GM21526 (cell line): ENCODE data around the gene DOCK3.
"Not testable (repeated sequence)": the region's sequence is repeated elsewhere in the genome, so short reads cannot be mapped to it uniquely, and the experiment has no call there.

Source experiments
- ATAC-seq: cut with Tn5 transposase; IDR thresholded peaks from one replicate; pipeline ENCODE4 v1.9.1; 2021; ENCODE audit warnings: moderate library complexity; ENCODE audit not compliant: unreplicated experiment, low FRiP score

DOCK3 gene

DNA sequence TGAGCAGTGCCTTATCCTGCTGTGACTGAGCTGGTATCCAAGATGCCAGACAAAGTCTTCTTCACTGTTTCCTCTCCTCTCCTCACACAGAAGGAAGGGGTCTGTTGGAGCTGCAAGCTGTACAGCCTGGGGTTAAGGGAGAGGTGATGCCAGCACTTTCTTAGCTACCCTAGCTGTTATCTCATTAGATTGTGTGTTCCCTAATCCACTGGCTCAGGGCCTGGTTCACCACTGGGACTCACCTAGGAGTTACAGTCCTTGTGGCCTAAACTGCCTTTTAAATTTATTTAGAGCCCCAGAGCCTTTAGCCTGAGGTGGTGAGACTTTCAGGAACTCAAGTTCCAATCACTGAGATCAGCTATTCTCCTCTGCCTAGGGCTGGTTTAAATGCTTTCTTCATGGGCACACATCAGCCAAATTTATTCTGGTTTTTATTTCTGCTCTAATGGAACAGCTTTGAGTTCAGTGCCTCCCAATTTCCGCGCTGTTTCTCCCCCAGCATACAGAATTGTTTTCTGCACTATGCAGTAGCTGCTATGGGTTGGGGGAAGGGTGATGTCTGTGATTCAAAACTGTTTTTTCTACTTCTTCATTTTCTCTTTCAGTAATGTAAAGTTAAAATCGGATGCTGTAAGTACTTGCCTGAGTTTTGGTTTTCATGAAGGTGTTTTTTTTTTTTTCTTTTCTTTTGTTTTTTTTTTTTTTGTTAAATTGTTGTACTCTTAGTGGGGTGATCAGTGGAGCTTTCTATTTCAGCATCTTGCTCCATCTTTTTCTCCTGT, 198.8 kb downstream of the DOCK3 start:
- ATAC-seq: peak; percentile 89

GRCh38 chr3:50874876-50875275, 200.1 kb downstream of the DOCK3 start:
- ATAC-seq: not testable (repeated sequence)

GRCh38 chr3:50876947-50877346, 202.2 kb downstream of the DOCK3 start:
- ATAC-seq: no peak

- ATAC-seq: not testable (repeated sequence)
These were observed 208.0 kb downstream of the DOCK3 start for GRCh38 chr3:50882733-50883132.

- no peak for ATAC-seq
These were observed 209.0 kb downstream of the DOCK3 start for GRCh38 chr3:50883755-50884154.

- no peak for ATAC-seq
These were observed 210.5 kb downstream of the DOCK3 start for GRCh38 chr3:50885070-50885850.

- no peak for ATAC-seq
These were observed 216.1 kb downstream of the DOCK3 start for GRCh38 chr3:50890688-50891344.

DNA sequence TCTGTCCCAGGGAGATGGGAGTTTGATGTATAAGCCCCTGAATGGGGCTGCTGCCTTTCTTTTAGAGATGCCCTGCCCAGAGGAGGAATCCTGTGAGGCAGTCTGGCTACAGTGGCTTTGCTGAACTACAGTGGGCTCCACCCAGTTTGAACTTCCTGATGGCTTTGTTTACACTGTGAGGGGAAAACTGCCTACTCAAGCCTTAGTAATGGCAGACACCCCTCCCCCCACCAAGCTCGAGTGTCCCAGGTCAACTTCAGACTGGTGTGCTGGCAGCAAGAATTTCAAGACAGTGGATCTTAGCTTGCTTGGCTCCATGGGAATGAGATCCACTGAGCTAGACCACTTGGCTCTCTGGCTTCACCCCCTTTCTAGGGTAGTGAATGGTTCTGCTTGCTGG, 226.4 kb downstream of the DOCK3 start:
- ATAC-seq: not testable (repeated sequence)

GRCh38 chr3:50912746-50913145, 238.0 kb downstream of the DOCK3 start:
- ATAC-seq: no peak

DNA sequence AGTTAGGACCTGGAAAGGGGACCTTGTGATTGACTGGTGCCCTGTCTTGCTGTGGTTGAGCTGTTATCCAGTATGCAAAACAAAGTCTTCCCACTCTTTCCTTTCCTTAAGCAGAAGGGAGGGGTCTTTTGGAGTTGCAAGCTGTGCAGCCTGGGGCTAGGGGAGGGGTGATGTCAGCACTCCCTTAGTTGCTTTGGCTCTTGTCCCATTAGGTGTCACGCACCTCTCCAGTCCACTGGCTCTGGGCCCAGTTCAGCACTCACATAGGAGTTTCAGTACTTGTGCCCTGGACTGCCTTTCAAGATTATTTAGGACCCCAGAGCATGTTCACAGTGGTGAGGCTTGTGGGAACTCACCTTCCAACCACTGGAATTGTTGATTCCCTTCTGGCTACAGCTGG, 238.5 kb downstream of the DOCK3 start:
- ATAC-seq: no peak

- ATAC-seq: not testable (repeated sequence)
These were observed 247.3 kb downstream of the DOCK3 start for GRCh38 chr3:50922071-50922470.

DNA sequence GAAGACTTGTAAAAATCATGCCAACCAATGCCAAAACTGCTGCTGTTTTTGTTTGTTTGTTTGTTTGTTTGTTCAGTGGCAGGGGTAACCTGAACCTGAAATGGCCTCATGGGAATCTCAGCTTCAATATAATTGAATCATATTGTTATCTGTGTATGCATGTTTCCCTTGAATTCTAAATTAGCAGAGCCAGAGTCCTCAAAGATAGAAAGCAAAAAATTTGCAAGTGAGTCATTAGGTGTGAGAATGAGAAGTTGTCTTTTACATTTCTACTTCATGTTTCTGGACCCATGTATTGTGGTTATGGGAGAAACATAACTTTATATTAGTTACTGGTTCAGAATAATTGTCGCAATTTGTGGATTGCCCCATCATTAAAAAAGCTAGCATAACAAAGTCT, 249.2 kb downstream of the DOCK3 start:
- ATAC-seq: no peak

DNA sequence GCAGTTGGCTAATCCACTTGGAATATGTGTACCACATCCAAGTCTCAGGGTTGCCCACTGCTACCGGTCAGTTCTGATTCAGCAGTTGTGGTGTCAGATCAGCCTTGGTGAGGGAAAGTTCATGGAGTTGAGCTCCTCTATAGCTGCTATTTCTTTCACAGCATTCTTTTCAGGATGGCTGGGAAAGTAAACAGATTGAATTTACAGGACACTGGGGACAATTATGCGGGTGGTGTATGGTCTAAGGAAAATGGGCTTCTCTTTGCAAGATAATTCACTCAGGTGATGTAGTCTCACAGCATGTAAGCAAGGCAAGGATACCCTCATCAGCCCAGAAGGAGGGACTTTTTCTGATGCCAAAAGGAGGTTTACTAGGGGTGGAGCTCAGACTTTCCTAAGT, 249.9 kb downstream of the DOCK3 start:
- ATAC-seq: no peak

- ATAC-seq: no peak
These were observed 252.1 kb downstream of the DOCK3 start for GRCh38 chr3:50926868-50927267.

- ATAC-seq: no peak
These were observed 255.9 kb downstream of the DOCK3 start for GRCh38 chr3:50930371-50931208.

GRCh38 chr3:50932918-50933317, 258.2 kb downstream of the DOCK3 start:
- not testable (repeated sequence) for ATAC-seq

- ATAC-seq: no peak
These were observed 261.7 kb downstream of the DOCK3 start for GRCh38 chr3:50936389-50936788.

DNA sequence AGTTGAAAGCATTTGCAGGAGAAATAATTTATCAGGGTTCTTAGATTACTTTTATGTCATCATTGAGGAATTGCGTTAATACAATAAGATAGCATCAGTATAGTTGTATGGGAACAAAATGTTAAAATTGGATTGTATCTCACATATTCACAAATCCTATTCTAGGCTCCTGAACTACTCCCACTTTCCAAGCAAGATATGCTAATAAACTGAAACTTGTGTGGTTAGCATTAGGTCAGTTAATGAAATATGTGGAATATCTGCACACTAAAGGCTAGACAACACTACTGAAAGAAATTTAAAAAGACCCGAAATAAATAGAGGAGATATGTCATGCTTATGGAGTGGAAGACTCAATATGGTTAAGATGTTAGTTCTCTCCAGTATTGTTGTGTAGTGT, 272.7 kb downstream of the DOCK3 start:
- no peak for ATAC-seq

DNA sequence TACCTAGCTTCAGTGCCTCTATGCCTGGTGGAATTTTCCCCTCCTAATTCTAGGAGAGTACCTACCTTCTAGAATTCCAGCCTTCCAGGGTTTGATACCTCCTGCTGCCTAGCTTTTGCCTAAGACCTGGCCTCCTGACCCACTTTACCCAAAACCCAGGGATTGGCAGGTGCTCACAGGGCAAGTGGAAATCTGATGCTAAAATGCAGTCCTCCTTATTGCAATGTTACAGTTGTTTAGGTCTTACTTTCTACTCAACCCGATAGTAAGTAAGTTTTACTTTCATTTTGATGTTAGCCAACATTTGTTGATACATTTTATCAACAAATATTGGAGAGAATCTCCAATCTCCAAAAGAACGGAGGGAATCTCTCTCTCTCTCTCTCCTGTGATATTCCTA, 275.9 kb downstream of the DOCK3 start:
- no peak for ATAC-seq

DNA sequence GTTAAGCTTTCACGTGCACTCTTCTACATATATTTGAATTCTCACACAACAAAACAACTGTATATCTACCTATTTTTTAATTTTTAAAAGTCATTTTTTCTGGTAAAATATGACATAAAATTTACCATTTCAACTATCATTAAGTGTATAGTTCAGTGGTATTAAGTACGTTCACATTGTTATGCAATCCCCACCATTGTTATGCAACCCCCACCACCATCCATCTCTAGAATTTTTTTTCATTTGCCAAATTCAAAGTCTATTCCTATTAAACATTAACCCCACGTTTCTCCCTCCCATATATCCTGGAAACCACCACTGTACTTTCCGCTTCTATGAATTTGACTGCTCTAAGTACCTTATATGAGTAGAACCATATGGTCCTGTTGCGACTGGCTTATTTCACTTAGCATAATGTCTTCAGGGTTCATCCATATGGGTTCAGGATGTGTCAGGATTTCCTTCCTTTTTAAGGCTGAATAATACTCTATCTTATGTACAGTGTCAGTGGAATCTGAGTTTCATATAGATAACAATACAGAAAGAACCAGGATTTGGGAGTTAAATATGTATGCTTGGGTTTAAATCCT, 279.2 kb downstream of the DOCK3 start:
- no peak for ATAC-seq
